HCT116 (cell line): ENCODE measurements around the gene RPLP2. TPM values are rescaled to one million over a fixed set of nuclear protein-coding genes. Genes with fewer than 3 reads are reported as not detected.

ENCODE experiments used
- ATAC-seq: fragments of 200-7000 bp; cut with Tn5 transposase; 2 replicates; pipeline ENCODE4 v1.9.1; 2020; ENCODE audit warnings: mild to moderate bottlenecking, moderate library complexity
- BruUV-seq: library from RNA; stranded (reverse); fragments of 400-500 nt; replicated peaks from 2 replicates; lab custom pipeline; 2021; lab: Mats Ljungman, UMichigan
- CTCF ChIA-PET: fragments of 300-600 bp; sonication (Branson Sonifier 250); formaldehyde crosslinking; loops from one replicate; lab custom pipeline; 2021; ENCODE audit warnings: antibody characterized with exemption; lab: Charles Lee
- POLR2A ChIA-PET: fragments of 300-600, 350-600 bp; sonication (Branson Sonifier 250); formaldehyde crosslinking; loops from one replicate; lab custom pipeline; 2021; ENCODE audit warnings: antibody characterized with exemption; lab: Charles Lee
- RAD21 ChIA-PET, 2 experiments: fragments of 300-600 bp; sonication (Branson Sonifier 250); formaldehyde crosslinking; loops; one replicate each; lab custom pipeline; 2023; ENCODE audit warnings: low total read pairs in 2 of 2; ENCODE audit not compliant: uncharacterized antibody in 2 of 2, unreplicated experiment in 2 of 2, low non-redundant PET in 1 of 2; lab: Charles Lee
- DNase-seq: peaks from one replicate; pipeline ENCODE4 v3.0.0-alpha.2; 2010; ENCODE audit warnings: low read depth, low spot score
- H2AFZ ChIP-seq: fragments of 200-600 bp; shearing (Covaris generic), sonication (generic); 2 replicates; pipeline ENCODE4 v1.6.1; 2017; ENCODE audit warnings: low read depth, mixed run types, mixed read lengths, antibody characterized with exemption, low read length; ENCODE audit not compliant: poor library complexity, severe bottlenecking
- H3K27ac ChIP-seq: 2 replicates; pipeline ENCODE4 v1.5.1; 2012; ENCODE audit warnings: low read depth, low read length
- H3K27me3 ChIP-seq: fragments of 200-600 bp; sonication (generic); 2 replicates; pipeline ENCODE4 v1.6.1; 2016; ENCODE audit warnings: mixed run types, low read length, mixed read lengths; ENCODE audit not compliant: insufficient read depth
- H3K36me3 ChIP-seq, 2 experiments: fragments of 200-500 bp in 1 of 2; fragments of 200-600 bp in 1 of 2; sonication (Bioruptor generic) in 1 of 2; sonication (generic) in 1 of 2; 2 replicates each; pipeline versions ENCODE4 v1.5.1 to v1.6.1; 2014 to 2016; ENCODE audit warnings: low read length in 2 of 2, inconsistent platforms in 1 of 2, mixed read lengths in 1 of 2, mixed run types in 1 of 2; ENCODE audit not compliant: insufficient read depth in 2 of 2, control insufficient read depth in 1 of 2
- H3K4me1 ChIP-seq, 2 experiments: fragments of 200-600 bp in 1 of 2; sonication (generic) in 1 of 2; 2 replicates each; pipeline versions ENCODE4 v1.5.1 to v1.6.1; 2012 to 2017; ENCODE audit warnings: low read length in 2 of 2, inconsistent platforms in 1 of 2, mild to moderate bottlenecking in 1 of 2, mixed read lengths in 1 of 2, mixed run types in 1 of 2, moderate library complexity in 1 of 2; ENCODE audit not compliant: insufficient read depth in 2 of 2, control insufficient read depth in 1 of 2
- H3K4me2 ChIP-seq: fragments of 200-600 bp; sonication (generic); 2 replicates; pipeline ENCODE4 v1.6.1; 2017; ENCODE audit warnings: mixed run types, low read length, mixed read lengths
- H3K4me3 ChIP-seq, 2 experiments: fragments of 200-600 bp in 1 of 2; sonication (generic) in 1 of 2; replicated peaks in 1 of 2; 2 replicates each; pipeline ENCODE4 v1.5.1; 2011 to 2016; ENCODE audit warnings: low read length in 2 of 2, control low read depth in 1 of 2, low read depth in 1 of 2, mild to moderate bottlenecking in 1 of 2, mixed read lengths in 1 of 2, mixed run types in 1 of 2
- H3K79me2 ChIP-seq: fragments of 200-600 bp; sonication (generic); 2 replicates; pipeline ENCODE4 v1.6.1; 2017; ENCODE audit warnings: mild to moderate bottlenecking, mixed run types, low read length, moderate library complexity, mixed read lengths; ENCODE audit not compliant: insufficient read depth
- H3K9ac ChIP-seq: fragments of 200-600 bp; sonication (generic); 2 replicates; pipeline ENCODE4 v1.6.1; 2016; ENCODE audit warnings: low read length, mixed read lengths
- H3K9me2 ChIP-seq: fragments of 200-600 bp; sonication (generic), shearing (Covaris generic); 2 replicates; pipeline ENCODE4 v1.6.1; 2017; ENCODE audit warnings: mixed run types, mild to moderate bottlenecking, moderate library complexity; ENCODE audit not compliant: insufficient read depth
- H3K9me3 ChIP-seq, 2 experiments: fragments of 200-500 bp in 1 of 2; fragments of 200-600 bp in 1 of 2; sonication (Bioruptor generic) in 1 of 2; sonication (generic) in 1 of 2; 2 replicates each; pipeline ENCODE4 v1.6.1; 2014 to 2017; ENCODE audit warnings: low read length in 2 of 2, mixed read lengths in 2 of 2, inconsistent platforms in 1 of 2, low read depth in 1 of 2, mild to moderate bottlenecking in 1 of 2, mixed run types in 1 of 2, moderate library complexity in 1 of 2; ENCODE audit not compliant: control insufficient read depth in 1 of 2, insufficient read depth in 1 of 2
- H4K20me1 ChIP-seq: fragments of 200-600 bp; sonication (generic), shearing (Covaris generic); 2 replicates; pipeline ENCODE4 v1.6.1; 2017; ENCODE audit warnings: mixed run types, mild to moderate bottlenecking, moderate library complexity; ENCODE audit not compliant: insufficient read depth
- EGR1 ChIP-seq: IDR thresholded peaks from 2 replicates; pipeline ENCODE4 v1.6.1; 2012; ENCODE audit warnings: low read depth
- EZH2 ChIP-seq: fragments of 200-600 bp; sonication (generic); IDR thresholded peaks from 2 replicates; pipeline ENCODE4 v1.6.1; 2017; ENCODE audit warnings: antibody characterized with exemption, mixed run types
- POLR2A ChIP-seq: IDR thresholded peaks from 2 replicates; pipeline ENCODE4 v1.7.0; 2011; ENCODE audit warnings: borderline replicate concordance; ENCODE audit not compliant: insufficient read depth, insufficient read length; ENCODE audit errors: extremely low read depth
- POLR2AphosphoS5 ChIP-seq: IDR thresholded peaks from 2 replicates; pipeline ENCODE4 v1.6.1; 2011; ENCODE audit warnings: mild to moderate bottlenecking, low read depth, low read length, moderate library complexity
- ZFX ChIP-seq: fragments of 450-650 bp; IDR thresholded peaks from 2 replicates; pipeline ENCODE4 v1.6.1; 2017
- ZNF274 ChIP-seq: fragments of 200-500 bp; sonication (Bioruptor generic); IDR thresholded peaks from 2 replicates; pipeline ENCODE4 v1.6.1; 2014; ENCODE audit warnings: mild to moderate bottlenecking, low read depth, low read length, inconsistent platforms
- intact Hi-C: fragments of 100-400 bp; cut with micrococcal nuclease; formaldehyde crosslinking; loops from 2 replicates; pipeline ENCODE4 v1.10.0; 2022
- total RNA-seq: library from RNA; stranded (reverse); gene quantifications from one replicate; pipeline ENCODE4 v1.2.1, GENCODE V29; 2021; ENCODE audit not compliant: unreplicated experiment
- TF ChIP-seq, protein P1 (sequence below): IDR thresholded peaks from 2 replicates; pipeline ENCODE4 v1.6.1; 2011; ENCODE audit warnings: mild to moderate bottlenecking, low read length, moderate library complexity; ENCODE audit not compliant: insufficient replicate concordance; ENCODE audit errors: extremely low read depth

The RPLP2 gene
- total RNA-seq, 1 experiment from 2014 or later = 3,615 TPM

DNA sequence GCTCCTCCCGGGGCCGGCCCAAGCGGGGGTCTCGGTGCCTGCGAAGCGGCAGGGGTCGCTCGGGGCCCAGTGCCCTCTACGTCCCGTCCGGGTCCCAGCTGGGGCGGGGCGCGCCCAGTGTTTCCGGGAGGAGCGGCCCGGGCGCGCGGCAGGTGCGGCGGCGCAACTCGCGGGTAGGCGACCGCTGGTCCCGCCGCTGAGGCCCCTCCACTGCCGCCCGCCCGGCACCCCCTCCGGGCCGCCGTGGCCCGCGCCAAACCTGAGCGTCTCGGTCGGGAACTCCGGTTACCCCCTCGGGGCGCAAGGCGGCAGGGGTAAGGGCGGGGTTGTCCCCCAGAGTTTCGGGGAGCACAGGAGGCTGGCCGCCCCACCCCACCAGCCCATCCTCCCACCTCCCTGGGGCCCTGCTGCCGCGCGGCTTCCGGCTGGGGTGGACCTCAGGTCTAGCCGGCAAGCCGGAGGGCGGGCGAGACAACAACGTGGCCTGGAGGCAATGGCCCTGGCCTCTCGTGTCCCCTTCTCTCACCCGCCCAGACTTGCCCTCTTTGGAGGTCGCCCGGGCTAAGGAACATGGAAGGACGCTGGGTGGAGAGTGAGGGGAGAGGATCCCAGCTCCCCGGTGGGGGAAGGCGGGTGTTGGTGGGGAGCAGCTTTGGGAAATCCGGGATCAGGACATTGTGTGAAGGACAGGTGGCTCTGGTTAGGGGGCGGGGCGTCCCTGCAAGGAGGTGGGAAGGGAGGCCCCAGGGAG is 17.6 kb downstream of the RPLP2 start:
- Histone ChIP-seq H4K20me1 (no peaks in the 10 kb centered on the region), H3K79me2 (peaks cover 7% of the 10 kb centered on the region; the same call in 1 of the 2 replicates), H2AFZ (no peak overlapping the region), H3K27me3 (no peaks in the 10 kb centered on the region), H3K27ac (peak overlapping the region; percentile 89), H3K36me3 (no peaks in the 10 kb centered on the region), H3K4me1 (peaks cover 29 to 47% of the 10 kb centered on the region in 2 experiments), H3K4me2 (peak overlapping the region; percentile 100), H3K9me2 (no peaks in the 10 kb centered on the region), H3K4me3 (peak overlapping the region; percentile 51 to 65), H3K9me3 (no peaks in the 10 kb centered on the region), H3K9ac (peak overlapping the region; percentile 76)
- CTCF ChIA-PET = no interaction called here
- ATAC-seq = peak; percentile 64
- no peak for DNase-seq
- POLR2A ChIA-PET = interaction anchor here (1.4 to 2.3 kb wide), 2 partner anchors 8 to 18 kb away, joined by 6 to 16 read pairs; partner anchors contain the start of genes PNPLA2 and RPLP2
- TF ChIP-seq ZFX (peak; percentile 64; the same call in 1 of the 2 replicates), EZH2 (no peak), POLR2AphosphoS5 (0 out of 2 replicates have a peak, but pooled peaks have one; percentile 8)
- RAD21 ChIA-PET = no interaction called here
- BruUV-seq = no TSS peak
- intact Hi-C loops = no loop called here

DNA sequence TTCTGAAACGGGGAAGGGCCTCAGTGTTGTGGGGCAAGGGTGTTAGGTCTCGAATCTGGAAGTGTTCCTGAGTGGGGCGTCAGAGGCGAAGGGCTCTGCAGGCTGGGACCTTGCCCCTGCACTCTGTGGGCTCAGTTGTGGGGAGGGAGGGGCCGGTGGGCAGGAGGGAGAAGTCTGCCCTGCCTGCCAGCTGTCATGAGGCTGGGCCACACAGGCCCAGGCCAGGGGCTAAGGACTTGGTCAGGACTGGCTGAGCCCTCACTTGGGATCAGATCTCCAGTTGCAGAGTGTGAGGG is 18.1 kb downstream of the RPLP2 start, which contains the start of gene CRACR2B:
TSS of gene CRACR2B (plus strand) at position 23 of the 296 bp plus-strand sequence. CDS start 689 bp downstream, outside the sequence.
- DNase-seq (no peak), ATAC-seq (peak; percentile 8)
- ChIA-PET RAD21 (no interaction called here), POLR2A (interaction anchor here (1.4 to 2.3 kb wide), 2 partner anchors 8 to 19 kb away, joined by 6 to 16 read pairs; partner anchors contain the start of genes PNPLA2 and RPLP2), CTCF (no interaction called here)
- no peak within 1 kb of the TSS for H2AFZ ChIP-seq
- peak within 1 kb of the TSS; percentile 89 for H3K27ac ChIP-seq
- BruUV-seq = no TSS peak
- TF ChIP-seq EGR1 (no peak), POLR2A (no peak), ZNF274 (no peak), ZFX (no peak)
- TF ChIP-seq, protein P1, sequence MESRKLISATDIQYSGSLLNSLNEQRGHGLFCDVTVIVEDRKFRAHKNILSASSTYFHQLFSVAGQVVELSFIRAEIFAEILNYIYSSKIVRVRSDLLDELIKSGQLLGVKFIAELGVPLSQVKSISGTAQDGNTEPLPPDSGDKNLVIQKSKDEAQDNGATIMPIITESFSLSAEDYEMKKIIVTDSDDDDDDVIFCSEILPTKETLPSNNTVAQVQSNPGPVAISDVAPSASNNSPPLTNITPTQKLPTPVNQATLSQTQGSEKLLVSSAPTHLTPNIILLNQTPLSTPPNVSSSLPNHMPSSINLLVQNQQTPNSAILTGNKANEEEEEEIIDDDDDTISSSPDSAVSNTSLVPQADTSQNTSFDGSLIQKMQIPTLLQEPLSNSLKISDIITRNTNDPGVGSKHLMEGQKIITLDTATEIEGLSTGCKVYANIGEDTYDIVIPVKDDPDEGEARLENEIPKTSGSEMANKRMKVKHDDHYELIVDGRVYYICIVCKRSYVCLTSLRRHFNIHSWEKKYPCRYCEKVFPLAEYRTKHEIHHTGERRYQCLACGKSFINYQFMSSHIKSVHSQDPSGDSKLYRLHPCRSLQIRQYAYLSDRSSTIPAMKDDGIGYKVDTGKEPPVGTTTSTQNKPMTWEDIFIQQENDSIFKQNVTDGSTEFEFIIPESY = no peak
- peak within 1 kb of the TSS; percentile 100 for H3K4me2 ChIP-seq
- intact Hi-C loops = no loop called here
- H4K20me1 ChIP-seq = no peaks in the 10 kb centered on the region
- no peaks in the 10 kb centered on the region for H3K36me3 ChIP-seq
- peak within 1 kb of the TSS; percentile 51 to 65 for H3K4me3 ChIP-seq
- no peaks in the 10 kb centered on the region for H3K27me3 ChIP-seq
- H3K9me3 ChIP-seq = no peaks in the 10 kb centered on the region
- peaks cover 9% of the 10 kb centered on the region; the same call in 1 of the 2 replicates for H3K79me2 ChIP-seq
- H3K9me2 ChIP-seq = no peaks in the 10 kb centered on the region
- H3K9ac ChIP-seq = peak within 1 kb of the TSS; percentile 76
- peaks cover 29 to 49% of the 10 kb centered on the region in 2 experiments for H3K4me1 ChIP-seq
